Stomach (tissue), 9 donors: ENCODE results near the gene NUDT4. TPM values are rescaled to one million over a fixed set of nuclear protein-coding genes. Genes with fewer than 3 reads are reported as not detected.

ENCODE experiments used
- DNase-seq, 2 donors: peaks; one replicate each; pipeline versions ENCODE4 v3.0.0 to v3.0.0-alpha.2; 2013 to 2019
- H3K27ac ChIP-seq, 5 donors: fragments of 200-600 bp in 4 of 5; sonication (generic) in 4 of 5; one replicate each; pipeline ENCODE4 v1.5.1; 2013 to 2019; ENCODE audit warnings: mild to moderate bottlenecking in 1 of 5, moderate library complexity in 1 of 5
- H3K27me3 ChIP-seq, 3 donors: fragments of 200-600 bp; sonication (generic); one replicate each; pipeline ENCODE4 v1.5.1; 2017 to 2019; ENCODE audit warnings: mixed run types in 1 of 3
- H3K36me3 ChIP-seq, 4 donors: fragments of 200-600 bp; sonication (generic); 1 replicate in 3 of 4; 2 replicates in 1 of 4; pipeline ENCODE4 v1.5.1; 2016 to 2019
- H3K4me1 ChIP-seq, 4 donors: fragments of 200-600 bp; sonication (generic); one replicate each; pipeline ENCODE4 v1.5.1; 2016 to 2019
- H3K4me3 ChIP-seq, 4 donors: fragments of 200-600 bp; sonication (generic) in 3 of 4; one replicate each; pipeline ENCODE4 v1.5.1; 2016 to 2019; ENCODE audit warnings: mild to moderate bottlenecking in 1 of 4
- H3K9me3 ChIP-seq, 4 donors: fragments of 200-600 bp; sonication (generic); one replicate each; pipeline ENCODE4 v1.5.1; 2016 to 2019
- EP300 ChIP-seq: sonication (generic); formaldehyde crosslinking; IDR thresholded peaks from one replicate; pipeline ENCODE4 v1.6.1; 2017; ENCODE audit warnings: antibody characterized with exemption
- POLR2A ChIP-seq, 4 donors: fragments of 450-650 bp; IDR thresholded peaks; one replicate each; pipeline ENCODE4 v1.6.1; 2016; ENCODE audit warnings: antibody characterized with exemption in 4 of 4, control low read depth in 2 of 4, mild to moderate bottlenecking in 1 of 4, moderate library complexity in 1 of 4
- POLR2AphosphoS5 ChIP-seq, 3 donors: sonication (generic); formaldehyde crosslinking; IDR thresholded peaks; one replicate each; pipeline ENCODE4 v1.6.1; 2016; ENCODE audit warnings: antibody characterized with exemption in 3 of 3
- WGBS, 5 donors: extraction: QIAGEN DNeasy Blood & Tissue Kit in 3 of 5; methylation state at CpG; one replicate each; pipeline versions ENCODE4 v1.1.5 to v1.1.7; 2013 to 2018; 5-methylcytosine and 5-hydroxymethylcytosine counted together
- intact Hi-C: fragments of 100-400 bp; cut with DNase I; formaldehyde crosslinking; loops from one replicate; pipeline ENCODE4 v1.15.1; 2023; ENCODE audit warnings: low total_unique reads
- polyA plus RNA-seq, 3 donors: library from polyadenylated mRNA; stranded (reverse); fragments of 200-250 nt; gene quantifications; one replicate each; pipeline ENCODE4 v1.2.3, GENCODE V29; 2013
- total RNA-seq, 5 donors: library from RNA; depleted of rRNA; stranded (reverse); fragments of >200 nt; gene quantifications; one replicate each; pipeline versions ENCODE4 v1.1.0 to v1.2.3, GENCODE V29; 2014 to 2016
- TF ChIP-seq, protein P1 (sequence below), 7 experiments: fragments of 450-650 bp in 4 of 7; fragments of 200-600 bp in 3 of 7; sonication (generic) in 3 of 7; IDR thresholded peaks; one replicate each; pipeline ENCODE4 v1.5.1; 2016 to 2019; ENCODE audit warnings: antibody characterized with exemption in 7 of 7, control low read depth in 2 of 7, mild to moderate bottlenecking in 1 of 7
- donor health status: healthy with polysubstance abuse.
- donor health status: Bipolar disorder and iron deficiency.
- donor health status: healthy.

NUDT4 gene
- total and polyA plus RNA-seq, 8 donors: 17.5 to 77.7 (median 29.4) TPM

GRCh38 chr12:93441617-93442410 is 64.1 kb downstream of the NUDT4 start, which contains the start of gene UBE2N:
TSS of gene UBE2N (minus strand) at chr12:93441947. CDS start at chr12:93441884, 63 bp downstream.
- Histone ChIP-seq H3K36me3 (no peaks in the 10 kb centered on the region), H3K4me3 (peak within 1 kb of the TSS; percentile 93 to 100 (median 97)), H3K9me3 (no peaks in the 10 kb centered on the region), H3K4me1 (peaks cover 16 to 50% (median 38%) of the 10 kb centered on the region in 4 donors), H3K27me3 (no peaks in the 10 kb centered on the region), H3K27ac (peak within 1 kb of the TSS; percentile 90 to 97 (median 95))
- 0 to 2% (median 0%) methylated on average over 16 to 105 of the region's 105 CpGs for WGBS, 5 donors
- DNase-seq: peak; percentile 96 to 99
- intact Hi-C loops: no loop called here
- peak in 2 of 4 donors; percentile 21 to 28 for TF ChIP-seq POLR2A (IDR thresholded peaks at IDR 0.05)
- TF ChIP-seq POLR2AphosphoS5 (IDR thresholded peaks at IDR 0.05): peak; percentile 75 to 92 (median 85)
- no peak for TF ChIP-seq EP300
- TF ChIP-seq, protein P1, sequence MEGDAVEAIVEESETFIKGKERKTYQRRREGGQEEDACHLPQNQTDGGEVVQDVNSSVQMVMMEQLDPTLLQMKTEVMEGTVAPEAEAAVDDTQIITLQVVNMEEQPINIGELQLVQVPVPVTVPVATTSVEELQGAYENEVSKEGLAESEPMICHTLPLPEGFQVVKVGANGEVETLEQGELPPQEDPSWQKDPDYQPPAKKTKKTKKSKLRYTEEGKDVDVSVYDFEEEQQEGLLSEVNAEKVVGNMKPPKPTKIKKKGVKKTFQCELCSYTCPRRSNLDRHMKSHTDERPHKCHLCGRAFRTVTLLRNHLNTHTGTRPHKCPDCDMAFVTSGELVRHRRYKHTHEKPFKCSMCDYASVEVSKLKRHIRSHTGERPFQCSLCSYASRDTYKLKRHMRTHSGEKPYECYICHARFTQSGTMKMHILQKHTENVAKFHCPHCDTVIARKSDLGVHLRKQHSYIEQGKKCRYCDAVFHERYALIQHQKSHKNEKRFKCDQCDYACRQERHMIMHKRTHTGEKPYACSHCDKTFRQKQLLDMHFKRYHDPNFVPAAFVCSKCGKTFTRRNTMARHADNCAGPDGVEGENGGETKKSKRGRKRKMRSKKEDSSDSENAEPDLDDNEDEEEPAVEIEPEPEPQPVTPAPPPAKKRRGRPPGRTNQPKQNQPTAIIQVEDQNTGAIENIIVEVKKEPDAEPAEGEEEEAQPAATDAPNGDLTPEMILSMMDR (IDR thresholded peaks at IDR 0.05): no peak

- peaks cover 16 to 43% (median 32%) of the 10 kb centered on the region in 4 donors for H3K4me1 ChIP-seq
- 5 to 8% (median 6%) methylated on average over 19 of the region's 19 CpGs for WGBS, 5 donors
- no peaks in the 10 kb centered on the region for H3K9me3 ChIP-seq
- TF ChIP-seq POLR2A (IDR thresholded peaks at IDR 0.05) (no peak), EP300 (no peak)
- TF ChIP-seq, protein P1 (IDR thresholded peaks at IDR 0.05): no peak
- DNase-seq: no peak
- intact Hi-C loops: no loop called here
- H3K27me3 ChIP-seq: no peaks in the 10 kb centered on the region
- H3K4me3 ChIP-seq: peak overlapping the region; percentile 93 to 100 (median 97)
- peak overlapping the region; percentile 90 to 97 (median 95) for H3K27ac ChIP-seq
- H3K36me3 ChIP-seq: no peaks in the 10 kb centered on the region
Measured at GRCh38 chr12:93442411-93443340, 65.0 kb downstream of the NUDT4 start.

DNA sequence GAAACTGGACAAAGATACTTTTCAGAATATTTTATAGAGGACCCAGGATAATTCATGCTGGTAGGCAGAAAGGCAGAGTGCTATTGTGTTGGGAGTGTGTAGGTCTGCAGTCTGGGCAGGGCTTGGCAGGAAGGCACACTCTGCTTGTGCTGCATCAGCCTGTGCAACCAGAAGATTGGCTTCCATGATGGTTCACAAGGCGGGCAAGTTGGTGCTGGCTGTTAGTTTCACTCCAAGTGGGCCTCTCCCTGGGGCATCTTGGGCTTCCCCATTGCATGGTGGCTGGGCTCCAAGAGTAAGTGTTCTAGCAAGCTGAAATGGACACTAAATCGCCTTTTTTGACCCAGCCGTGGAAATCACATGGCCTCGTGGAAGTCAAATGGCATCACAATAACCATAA is 65.9 kb downstream of the NUDT4 start:
- no peak overlapping the region for H3K27ac ChIP-seq
- TF ChIP-seq, protein P1 (IDR thresholded peaks at IDR 0.05): no peak
- TF ChIP-seq POLR2A (IDR thresholded peaks at IDR 0.05) (no peak), EP300 (no peak), POLR2AphosphoS5 (IDR thresholded peaks at IDR 0.05) (no peak)
- H3K27me3 ChIP-seq: no peaks in the 10 kb centered on the region
- intact Hi-C loops: no loop called here
- no peaks in the 10 kb centered on the region for H3K9me3 ChIP-seq
- H3K4me1 ChIP-seq: peaks cover 11 to 34% (median 25%) of the 10 kb centered on the region in 4 donors
- no peak for DNase-seq
- H3K4me3 ChIP-seq: no peak overlapping the region
- no peaks in the 10 kb centered on the region for H3K36me3 ChIP-seq
- 90 to 99% (median 97%) methylated on average over 4 of the region's 4 CpGs for WGBS, 5 donors
